ENCODE data around the gene RAD18. TPM values are rescaled to one million over a fixed set of nuclear protein-coding genes. Genes with fewer than 3 reads are reported as not detected.

Gene RAD18
- total RNA-seq, 1 experiment from 2014 or later = 25.8 TPM

- Mint-ChIP-seq H3K9me3 (ENCODE audit: low read depth, unreplicated experiment) (no peaks in the 10 kb centered on the region), H3K36me3 (ENCODE audit: insufficient read depth, unreplicated experiment) (no peaks in the 10 kb centered on the region), H3K27ac (ENCODE audit: unreplicated experiment) (no peak overlapping the region), H3K27me3 (ENCODE audit: unreplicated experiment) (no peaks in the 10 kb centered on the region), H3K4me1 (ENCODE audit: low read depth, unreplicated experiment) (no peaks in the 10 kb centered on the region), H3K4me3 (ENCODE audit: low read depth, unreplicated experiment) (no peak overlapping the region)
- intact Hi-C loops (cut with micrococcal nuclease; ENCODE audit: unreplicated experiment) = no loop called here
- CTCF ChIA-PET = no interaction called here
- DNase-seq = no peak
- BruUV-seq (replicated peaks) = no TSS peak
- TF ChIP-seq CTCF (IDR thresholded peaks at IDR 0.05; ENCODE audit: unreplicated experiment) = no peak
Observed at GRCh38 chr3:8882171-8882593, 81.1 kb downstream of the RAD18 start.

GRCh38 chr3:8879347-8879944 lies 83.8 kb downstream of the RAD18 start:
- H3K4me3 Mint-ChIP-seq (ENCODE audit: low read depth, unreplicated experiment) = no peak overlapping the region
- no peak for TF ChIP-seq CTCF (IDR thresholded peaks at IDR 0.05; ENCODE audit: unreplicated experiment)
- no peaks in the 10 kb centered on the region for H3K36me3 Mint-ChIP-seq (ENCODE audit: insufficient read depth, unreplicated experiment)
- no peak for DNase-seq
- no peak overlapping the region for H3K27ac Mint-ChIP-seq (ENCODE audit: unreplicated experiment)
- no TSS peak for BruUV-seq (replicated peaks)
- H3K4me1 Mint-ChIP-seq (ENCODE audit: low read depth, unreplicated experiment) = peaks cover 8% of the 10 kb centered on the region
- H3K9me3 Mint-ChIP-seq (ENCODE audit: low read depth, unreplicated experiment) = no peaks in the 10 kb centered on the region
- H3K27me3 Mint-ChIP-seq (ENCODE audit: unreplicated experiment) = no peaks in the 10 kb centered on the region
- CTCF ChIA-PET = no interaction called here
- intact Hi-C loops (cut with micrococcal nuclease; ENCODE audit: unreplicated experiment) = no loop called here

GRCh38 chr3:8875836-8876235 lies 87.4 kb downstream of the RAD18 start:
- no peaks in the 10 kb centered on the region for H3K27me3 Mint-ChIP-seq (ENCODE audit: unreplicated experiment)
- no peak for TF ChIP-seq CTCF (IDR thresholded peaks at IDR 0.05; ENCODE audit: unreplicated experiment)
- H3K9me3 Mint-ChIP-seq (ENCODE audit: low read depth, unreplicated experiment) = no peaks in the 10 kb centered on the region
- H3K4me1 Mint-ChIP-seq (ENCODE audit: low read depth, unreplicated experiment) = peaks cover 30% of the 10 kb centered on the region
- CTCF ChIA-PET = no interaction called here
- no TSS peak for BruUV-seq (replicated peaks)
- H3K4me3 Mint-ChIP-seq (ENCODE audit: low read depth, unreplicated experiment) = no peak overlapping the region
- H3K27ac Mint-ChIP-seq (ENCODE audit: unreplicated experiment) = no peak overlapping the region
- no peaks in the 10 kb centered on the region for H3K36me3 Mint-ChIP-seq (ENCODE audit: insufficient read depth, unreplicated experiment)
- no peak for DNase-seq
- intact Hi-C loops (cut with micrococcal nuclease; ENCODE audit: unreplicated experiment) = no loop called here

- H3K9me3 Mint-ChIP-seq (ENCODE audit: low read depth, unreplicated experiment) = no peaks in the 10 kb centered on the region
- TF ChIP-seq CTCF (IDR thresholded peaks at IDR 0.05; ENCODE audit: unreplicated experiment) = no peak
- no peak overlapping the region for H3K27ac Mint-ChIP-seq (ENCODE audit: unreplicated experiment)
- peaks cover 47% of the 10 kb centered on the region for H3K4me1 Mint-ChIP-seq (ENCODE audit: low read depth, unreplicated experiment)
- CTCF ChIA-PET = interaction anchor here (0.7 kb wide), 1 partner anchor 33 kb away, joined by 3 read pairs; no protein-coding TSS in a partner anchor
- no peaks in the 10 kb centered on the region for H3K36me3 Mint-ChIP-seq (ENCODE audit: insufficient read depth, unreplicated experiment)
- no TSS peak for BruUV-seq (replicated peaks)
- DNase-seq = no peak
- H3K27me3 Mint-ChIP-seq (ENCODE audit: unreplicated experiment) = no peaks in the 10 kb centered on the region
- intact Hi-C loops (cut with micrococcal nuclease; ENCODE audit: unreplicated experiment) = no loop called here
- no peak overlapping the region for H3K4me3 Mint-ChIP-seq (ENCODE audit: low read depth, unreplicated experiment)
Observed at GRCh38 chr3:8873740-8874139, 89.5 kb downstream of the RAD18 start.
